Endothelial cell of umbilical vein (primary cell): Measurements from ENCODE around the gene PDCD6IP. TPM values are rescaled to one million over a fixed set of nuclear protein-coding genes. Genes with fewer than 3 reads are reported as not detected.

Experiments
- BruUV-seq: library from RNA; stranded (reverse); fragments of 400-500 nt; replicated peaks from 2 replicates; lab custom pipeline; 2021; lab: Mats Ljungman, UMichigan
- CTCF ChIA-PET: fragments of 300-600, 350-600 bp; sonication (Branson Sonifier 250); formaldehyde crosslinking; loops from one replicate; lab custom pipeline; 2021; ENCODE audit warnings: antibody characterized with exemption, inconsistent platforms; lab: Charles Lee
- POLR2A ChIA-PET: fragments of 300-600, 350-600 bp; sonication (Branson Sonifier 250); formaldehyde crosslinking; loops from one replicate; lab custom pipeline; 2021; ENCODE audit warnings: antibody characterized with exemption, inconsistent platforms; lab: Charles Lee
- DNase-seq: peaks from one replicate; pipeline ENCODE4 v3.0.0-alpha.2; 2011; ENCODE audit warnings: low read depth, low spot score
- FAIRE-seq: peaks from 2 replicates; lab custom pipeline; 2011; peaks lifted over from hg19 to GRCh38; lab: Jason Lieb, UNC
- H2AFZ ChIP-seq: 2 replicates; pipeline ENCODE4 v1.6.0; 2012; ENCODE audit warnings: low read depth, low read length, control low read depth, inconsistent platforms
- H3K27ac ChIP-seq: 2 replicates; pipeline ENCODE4 v1.5.1; 2011; ENCODE audit warnings: low read depth, mild to moderate bottlenecking, control low read depth, low read length, moderate library complexity; ENCODE audit not compliant: insufficient read depth
- H3K27me3 ChIP-seq, 2 experiments: 2 replicates each; pipeline versions ENCODE4 v1.6.0 to v1.6.1; 2011; ENCODE audit warnings: low read length in 2 of 2, mixed read lengths in 1 of 2; ENCODE audit not compliant: control insufficient read depth in 2 of 2, insufficient read depth in 2 of 2
- H3K36me3 ChIP-seq, 2 experiments: 2 replicates in 1 of 2; 3 replicates in 1 of 2; pipeline ENCODE4 v1.5.1; 2011; ENCODE audit warnings: low read length in 2 of 2, mild to moderate bottlenecking in 1 of 2, moderate library complexity in 1 of 2; ENCODE audit not compliant: control insufficient read depth in 2 of 2, insufficient read depth in 2 of 2; ENCODE audit errors: extremely low read depth in 1 of 2
- H3K4me1 ChIP-seq: 3 replicates; pipeline ENCODE4 v1.5.1; 2011; ENCODE audit warnings: mild to moderate bottlenecking, low read length; ENCODE audit not compliant: control insufficient read depth, insufficient read depth; ENCODE audit errors: extremely low read depth
- H3K4me2 ChIP-seq: 2 replicates; pipeline ENCODE4 v1.6.1; 2011; ENCODE audit warnings: low read length, control low read depth, mixed read lengths; ENCODE audit not compliant: insufficient read depth
- H3K4me3 ChIP-seq, 3 experiments: fragments of 200-600 bp in 1 of 3; sonication (generic), shearing (Covaris generic) in 1 of 3; replicated peaks in 1 of 3; 2 replicates each; pipeline ENCODE4 v1.5.1; 2011 to 2016; ENCODE audit warnings: control low read depth in 3 of 3, low read length in 3 of 3, mild to moderate bottlenecking in 2 of 3, inconsistent platforms in 1 of 3, low read depth in 1 of 3, moderate library complexity in 1 of 3; ENCODE audit not compliant: insufficient read depth in 1 of 3
- H3K79me2 ChIP-seq: 2 replicates; pipeline ENCODE4 v1.6.0; 2012; ENCODE audit warnings: low read length, inconsistent platforms; ENCODE audit not compliant: control insufficient read depth, insufficient read depth
- H3K9ac ChIP-seq: replicated peaks from 2 replicates; pipeline ENCODE3; 2011; ENCODE audit warnings: low read length, control low read depth; ENCODE audit not compliant: insufficient read depth; ENCODE audit errors: extremely low read depth
- H3K9me1 ChIP-seq: replicated peaks from 3 replicates; pipeline ENCODE4 v1.6.0; 2011; ENCODE audit warnings: mild to moderate bottlenecking, low read length; ENCODE audit not compliant: control insufficient read depth, insufficient read depth; ENCODE audit errors: extremely low read depth
- H3K9me3 ChIP-seq: replicated peaks from 2 replicates; pipeline ENCODE4 v1.5.1; 2012; ENCODE audit warnings: low read length, inconsistent platforms; ENCODE audit not compliant: control insufficient read depth, insufficient read depth
- H4K20me1 ChIP-seq: replicated peaks from 2 replicates; pipeline ENCODE3; 2011; ENCODE audit warnings: mild to moderate bottlenecking, low read length; ENCODE audit not compliant: control insufficient read depth, insufficient read depth; ENCODE audit errors: extremely low read depth
- CTCF ChIP-seq, 2 donors: IDR thresholded peaks; 1 replicate in 1 of 2; 2 replicates in 1 of 2; pipeline ENCODE4 v1.5.1; 2011; ENCODE audit warnings: low read length in 2 of 2, mild to moderate bottlenecking in 2 of 2, moderate library complexity in 2 of 2, control low read depth in 1 of 2, inconsistent platforms in 1 of 2, low read depth in 1 of 2; ENCODE audit not compliant: insufficient read depth in 1 of 2; ENCODE audit errors: extremely low read depth in 1 of 2
- EZH2 ChIP-seq: IDR thresholded peaks from 2 replicates; pipeline ENCODE4 v1.6.1; 2012; ENCODE audit warnings: borderline replicate concordance, low read depth, mild to moderate bottlenecking, moderate library complexity, low read length, inconsistent platforms; ENCODE audit not compliant: severe bottlenecking
- FOS ChIP-seq: IDR thresholded peaks from 2 replicates; pipeline ENCODE4 v1.6.1; 2011; ENCODE audit warnings: mild to moderate bottlenecking, low read length, moderate library complexity, borderline replicate concordance; ENCODE audit not compliant: insufficient read depth
- GATA2 ChIP-seq: IDR thresholded peaks from 2 replicates; pipeline ENCODE4 v1.7.0; 2011; ENCODE audit warnings: low read depth, mild to moderate bottlenecking, moderate library complexity, mixed read lengths, low read length; ENCODE audit not compliant: insufficient read length, insufficient read depth
- JUN ChIP-seq: IDR thresholded peaks from 2 replicates; pipeline ENCODE4 v1.6.1; 2011; ENCODE audit warnings: borderline replicate concordance, low read depth; ENCODE audit not compliant: insufficient read length, insufficient read depth
- MAX ChIP-seq: IDR thresholded peaks from 2 replicates; pipeline ENCODE4 v1.6.1; 2011; ENCODE audit not compliant: insufficient read depth, insufficient read length
- MYC ChIP-seq: IDR thresholded peaks from one replicate; pipeline ENCODE4 v1.6.1; 2011; ENCODE audit warnings: mild to moderate bottlenecking, low read depth, low read length
- POLR2A ChIP-seq: IDR thresholded peaks from 2 replicates; pipeline ENCODE4 v1.6.1; 2012; ENCODE audit warnings: low read depth, mild to moderate bottlenecking, control low read depth, low read length
- POLR2AphosphoS5 ChIP-seq: IDR thresholded peaks from 2 replicates; pipeline ENCODE4 v1.6.1; 2012; ENCODE audit warnings: low read depth, mild to moderate bottlenecking, control low read depth, low read length, moderate library complexity; ENCODE audit not compliant: insufficient read depth
- dilution Hi-C: fragments of 300-500 bp; cut with MboI; formaldehyde crosslinking; loops from one replicate; pipeline ENCODE4 v1.15.0; 2019; ENCODE audit warnings: low sequenced_read_pairs; ENCODE audit not compliant: extremely low pct_ligation_motif_present
- intact Hi-C: fragments of 100-400 bp; cut with micrococcal nuclease; formaldehyde crosslinking; loops from one replicate; pipeline ENCODE4 v1.10.0; 2022
- polyA plus RNA-seq, 4 experiments: library from polyadenylated mRNA; depleted of rRNA in 3 of 4; stranded (reverse) in 3 of 4; unstranded in 1 of 4; fragments of >200 nt; gene quantifications; 2 replicates each; pipeline versions ENCODE4 v1.2.1 to v1.2.3, GENCODE V29; 2011 to 2012; ENCODE audit warnings: missing spikeins in 1 of 4
- total RNA-seq: library from RNA; stranded (reverse); gene quantifications from 2 replicates; pipeline ENCODE4 v1.2.3, GENCODE V29; 2021

PDCD6IP gene
- total and polyA plus RNA-seq, 2 donors (not counting 3 experiments of a cell fraction or from before 2014, with no cell fraction given) = 106 to 265 TPM

- Histone ChIP-seq H3K4me2 (no peak overlapping the region), H3K27me3 (peaks cover 0 to 4% of the 10 kb centered on the region in 2 experiments), H4K20me1 (no peaks in the 10 kb centered on the region), H3K9me1 (no peaks in the 10 kb centered on the region), H3K9ac (no peak overlapping the region), H3K79me2 (no peaks in the 10 kb centered on the region), H2AFZ (no peak overlapping the region), H3K9me3 (no peaks in the 10 kb centered on the region), H3K36me3 (no peaks in the 10 kb centered on the region), H3K4me1 (no peaks in the 10 kb centered on the region), H3K27ac (no peak overlapping the region), H3K4me3 (no peak overlapping the region)
- no peak for FAIRE-seq
- no peak for TF ChIP-seq POLR2A
- DNase-seq = no peak
- ChIA-PET CTCF (interaction anchor here (1.2 kb wide), 1 partner anchor 17 kb away, joined by 3 read pairs; no protein-coding TSS in a partner anchor), POLR2A (no interaction called here)
- no TSS peak for BruUV-seq
- dilution Hi-C loops (no loop called here), intact Hi-C loops (no loop called here)
Measured at GRCh38 chr3:33900809-33901505, 102.5 kb downstream of the PDCD6IP start.

GRCh38 chr3:33901862-33902563 is 103.6 kb downstream of the PDCD6IP start:
- Histone ChIP-seq H4K20me1 (no peaks in the 10 kb centered on the region), H3K9me1 (no peaks in the 10 kb centered on the region), H3K4me1 (no peaks in the 10 kb centered on the region), H3K4me3 (no peak overlapping the region), H2AFZ (no peak overlapping the region), H3K27ac (no peak overlapping the region), H3K9ac (no peak overlapping the region), H3K4me2 (no peak overlapping the region), H3K9me3 (no peaks in the 10 kb centered on the region), H3K79me2 (no peaks in the 10 kb centered on the region), H3K36me3 (no peaks in the 10 kb centered on the region), H3K27me3 (peaks cover 0 to 4% of the 10 kb centered on the region in 2 experiments)
- no peak for TF ChIP-seq GATA2
- TF ChIP-seq EZH2 = no peak
- TF ChIP-seq JUN = no peak
- TF ChIP-seq POLR2A = no peak
- no peak for TF ChIP-seq POLR2AphosphoS5
- TF ChIP-seq MAX = no peak
- TF ChIP-seq CTCF (IDR thresholded peaks at IDR 0.05; ENCODE audit: extremely low read depth in 1 of 2, insufficient read depth in 1 of 2, low read depth in 1 of 2, low read length in 2 of 2) = no peak
- no peak for TF ChIP-seq FOS
- no peak for TF ChIP-seq MYC
- ChIA-PET POLR2A (no interaction called here), CTCF (interaction anchor here (1.2 to 2.3 kb wide), 2 partner anchors 19 to 782 kb away, joined by 4 to 6 read pairs; no protein-coding TSS in a partner anchor)
- no peak for FAIRE-seq
- dilution Hi-C loops = no loop called here
- intact Hi-C loops = no loop called here
- no peak for DNase-seq
- no TSS peak for BruUV-seq
